Measurements from ENCODE around the gene SLC5A5. TPM values are rescaled to one million over a fixed set of nuclear protein-coding genes. Genes with fewer than 3 reads are reported as not detected.

The SLC5A5 gene
- total RNA-seq, 1 donor from 2014 or later: not detected

DNA sequence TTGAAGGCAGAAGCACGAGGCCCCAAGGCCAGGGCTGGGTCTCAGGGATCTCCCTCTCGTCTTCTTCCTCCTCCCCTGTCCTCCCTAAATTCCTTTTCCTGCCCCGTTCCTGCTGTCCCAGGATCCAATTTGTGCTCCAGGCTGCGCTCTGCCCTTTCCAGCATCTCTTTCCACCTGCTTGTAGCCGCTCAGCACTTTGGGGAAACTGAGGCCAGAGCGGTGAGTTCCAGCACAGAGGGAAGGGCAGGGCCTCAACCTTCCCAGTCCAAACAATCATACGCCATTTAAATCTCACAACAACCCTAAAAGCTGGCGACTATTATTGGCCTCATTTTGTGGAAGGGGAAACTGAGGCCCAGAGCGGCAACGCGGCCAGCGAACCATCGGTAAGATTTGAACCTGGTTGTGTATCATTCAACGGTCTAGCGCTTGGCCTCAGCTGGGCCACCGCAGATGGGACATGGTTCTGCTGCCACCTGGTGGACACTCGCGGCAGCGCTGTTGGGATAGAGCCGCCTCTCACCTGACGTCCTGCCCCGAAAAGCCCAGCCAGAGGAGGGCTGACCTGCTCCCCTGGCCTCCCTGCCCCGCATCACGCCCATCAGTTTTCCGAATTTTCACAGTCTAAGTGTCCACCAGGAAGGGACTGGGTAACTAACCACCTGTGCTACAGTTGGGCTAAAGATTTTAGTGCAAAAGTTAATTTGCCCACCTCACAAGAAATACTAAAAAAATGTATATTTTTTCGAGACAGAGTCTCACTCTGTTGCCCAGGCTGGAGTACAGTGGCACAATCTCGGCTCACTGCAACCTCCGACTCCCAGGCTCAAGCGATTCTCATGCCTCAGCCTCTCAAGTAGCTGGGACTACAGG lies 16.2 kb upstream of the SLC5A5 start:
- no peaks in the 10 kb centered on the region for H3K9me3 Mint-ChIP-seq (ENCODE audit: unreplicated experiment)
- Histone ChIP-seq H3K9ac (ENCODE audit: low read length) (no peak overlapping the region), H3K4me3 (ENCODE audit: insufficient read depth, low read depth, low read length) (no peak overlapping the region), H3K27ac (ENCODE audit: low read depth, low read length) (no peak overlapping the region), H2AFZ (ENCODE audit: low read depth, low read length) (no peak overlapping the region), H3K79me2 (ENCODE audit: insufficient read depth, low read length) (peaks cover 9% of the 10 kb centered on the region), H3K27me3 (ENCODE audit: insufficient read depth, low read length) (no peaks in the 10 kb centered on the region), H3K4me1 (ENCODE audit: insufficient read depth, low read length) (peaks cover 5% of the 10 kb centered on the region), H4K20me1 (ENCODE audit: insufficient read depth, low read length) (peaks cover 6% of the 10 kb centered on the region), H3K4me2 (ENCODE audit: low read length) (no peak overlapping the region), H3K9me3 (ENCODE audit: insufficient read depth, low read depth, low read length) (no peaks in the 10 kb centered on the region), H3K36me3 (ENCODE audit: insufficient read depth, low read length) (no peaks in the 10 kb centered on the region)
- FAIRE-seq: no peak
- peaks cover 4% of the 10 kb centered on the region for H3K4me1 Mint-ChIP-seq (ENCODE audit: low read depth, unreplicated experiment)
- H3K27me3 Mint-ChIP-seq (ENCODE audit: low read depth, unreplicated experiment): peaks cover 5% of the 10 kb centered on the region
- H3K27ac Mint-ChIP-seq (ENCODE audit: unreplicated experiment): no peak overlapping the region
- TF ChIP-seq EZH2 (IDR thresholded peaks at IDR 0.05; ENCODE audit: insufficient read depth, low read length): no peak
- TF ChIP-seq, protein P1, sequence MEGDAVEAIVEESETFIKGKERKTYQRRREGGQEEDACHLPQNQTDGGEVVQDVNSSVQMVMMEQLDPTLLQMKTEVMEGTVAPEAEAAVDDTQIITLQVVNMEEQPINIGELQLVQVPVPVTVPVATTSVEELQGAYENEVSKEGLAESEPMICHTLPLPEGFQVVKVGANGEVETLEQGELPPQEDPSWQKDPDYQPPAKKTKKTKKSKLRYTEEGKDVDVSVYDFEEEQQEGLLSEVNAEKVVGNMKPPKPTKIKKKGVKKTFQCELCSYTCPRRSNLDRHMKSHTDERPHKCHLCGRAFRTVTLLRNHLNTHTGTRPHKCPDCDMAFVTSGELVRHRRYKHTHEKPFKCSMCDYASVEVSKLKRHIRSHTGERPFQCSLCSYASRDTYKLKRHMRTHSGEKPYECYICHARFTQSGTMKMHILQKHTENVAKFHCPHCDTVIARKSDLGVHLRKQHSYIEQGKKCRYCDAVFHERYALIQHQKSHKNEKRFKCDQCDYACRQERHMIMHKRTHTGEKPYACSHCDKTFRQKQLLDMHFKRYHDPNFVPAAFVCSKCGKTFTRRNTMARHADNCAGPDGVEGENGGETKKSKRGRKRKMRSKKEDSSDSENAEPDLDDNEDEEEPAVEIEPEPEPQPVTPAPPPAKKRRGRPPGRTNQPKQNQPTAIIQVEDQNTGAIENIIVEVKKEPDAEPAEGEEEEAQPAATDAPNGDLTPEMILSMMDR (IDR thresholded peaks at IDR 0.05; ENCODE audit: insufficient read depth, low read depth, low read length): peak; percentile 86
- H3K36me3 Mint-ChIP-seq (ENCODE audit: low read depth, unreplicated experiment): no peaks in the 10 kb centered on the region
- peak; percentile 8 for DNase-seq (ENCODE audit: low read depth)
- no peak overlapping the region for H3K4me3 Mint-ChIP-seq (ENCODE audit: unreplicated experiment)

DNA sequence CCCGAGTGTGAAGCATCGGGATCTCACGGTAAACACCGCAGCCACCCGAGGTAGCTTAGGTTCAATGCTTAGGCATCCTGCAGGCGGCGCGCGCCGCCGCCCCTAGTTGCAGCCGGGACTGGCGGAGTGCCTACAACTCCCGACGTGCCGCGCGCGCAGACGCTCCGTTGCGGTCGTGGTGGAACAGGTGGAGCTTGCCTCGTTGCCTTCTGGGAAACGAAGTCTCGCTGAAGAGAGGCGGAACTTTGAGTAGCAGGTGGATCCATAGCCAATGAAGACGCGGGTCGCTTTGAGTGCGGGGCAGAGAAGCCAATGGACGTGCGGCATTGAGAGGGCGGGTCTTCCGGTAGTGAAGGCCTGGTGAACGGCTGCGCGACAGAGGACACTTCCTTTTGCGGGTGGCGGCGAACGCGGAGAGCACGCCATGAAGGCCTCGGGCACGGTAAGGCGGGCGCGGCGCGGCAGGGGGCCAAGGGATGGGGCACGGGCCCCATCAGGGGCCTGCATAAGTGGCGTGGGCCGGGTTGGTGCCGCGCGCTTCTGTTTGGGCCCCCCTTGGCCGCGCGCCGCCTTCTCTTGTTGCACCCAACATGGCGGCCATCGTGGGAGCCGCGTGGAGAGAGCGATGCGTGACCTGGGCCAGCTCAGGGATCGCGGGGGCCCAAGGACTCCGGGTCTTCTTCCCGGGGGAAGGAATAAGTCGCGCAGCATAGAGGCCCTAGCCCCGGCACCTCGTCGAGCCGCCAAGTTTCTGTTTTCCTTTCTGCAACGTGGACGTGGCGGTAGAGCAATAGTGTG lies 12.0 kb upstream of the SLC5A5 start, which contains the start of gene RPL18A:
RPL18A (plus strand) TSS at position 378 of the 798 bp plus-strand sequence; CDS start at position 425, 47 bp downstream.
- H3K4me3 Mint-ChIP-seq (ENCODE audit: unreplicated experiment): peak within 1 kb of the TSS; percentile 99
- peak within 1 kb of the TSS; percentile 99 for H3K27ac Mint-ChIP-seq (ENCODE audit: unreplicated experiment)
- H3K27me3 Mint-ChIP-seq (ENCODE audit: low read depth, unreplicated experiment): peaks cover 5% of the 10 kb centered on the region
- no peaks in the 10 kb centered on the region for H3K9me3 ChIP-seq (ENCODE audit: insufficient read depth, low read depth, low read length)
- peaks cover 48% of the 10 kb centered on the region for H4K20me1 ChIP-seq (ENCODE audit: insufficient read depth, low read length)
- H3K4me2 ChIP-seq (ENCODE audit: low read length): peak within 1 kb of the TSS; percentile 98
- H3K4me1 ChIP-seq (ENCODE audit: insufficient read depth, low read length): peaks cover 16% of the 10 kb centered on the region
- peaks cover 21% of the 10 kb centered on the region for H3K36me3 Mint-ChIP-seq (ENCODE audit: low read depth, unreplicated experiment)
- H2AFZ ChIP-seq (ENCODE audit: low read depth, low read length): peak within 1 kb of the TSS; percentile 85
- DNase-seq (ENCODE audit: low read depth): peak; percentile 99
- peaks cover 36% of the 10 kb centered on the region for H3K79me2 ChIP-seq (ENCODE audit: insufficient read depth, low read length)
- peak within 1 kb of the TSS; percentile 96 for H3K4me3 ChIP-seq (ENCODE audit: insufficient read depth, low read depth, low read length)
- TF ChIP-seq, protein P1 (IDR thresholded peaks at IDR 0.05; ENCODE audit: insufficient read depth, low read depth, low read length): peak; percentile 84
- TF ChIP-seq EZH2 (IDR thresholded peaks at IDR 0.05; ENCODE audit: insufficient read depth, low read length): no peak
- no peaks in the 10 kb centered on the region for H3K27me3 ChIP-seq (ENCODE audit: insufficient read depth, low read length)
- FAIRE-seq: peak; percentile 43
- peak within 1 kb of the TSS; percentile 76 for H3K27ac ChIP-seq (ENCODE audit: low read depth, low read length)
- no peaks in the 10 kb centered on the region for H3K9me3 Mint-ChIP-seq (ENCODE audit: unreplicated experiment)
- H3K36me3 ChIP-seq (ENCODE audit: insufficient read depth, low read length): peaks cover 28% of the 10 kb centered on the region
- H3K9ac ChIP-seq (ENCODE audit: low read length): peak within 1 kb of the TSS; percentile 99
- H3K4me1 Mint-ChIP-seq (ENCODE audit: low read depth, unreplicated experiment): peaks cover 13% of the 10 kb centered on the region

Measured in astrocyte (in vitro differentiated cells and primary cell).